Vagina (tissue), 2 donors: ENCODE data around the gene MGST3. TPM values are rescaled to one million over a fixed set of nuclear protein-coding genes. Genes with fewer than 3 reads are reported as not detected.
A peak's percentile ranks its signal among the peaks of the same experiment; 100 is the strongest.

Source experiments
- DNase-seq, 2 donors: peaks; one replicate each; pipeline ENCODE4 v3.0.0-alpha.2; 2017; ENCODE audit errors: extremely low spot score in 2 of 2
- H3K27ac ChIP-seq: fragments of 200-600 bp; sonication (generic); one replicate; pipeline ENCODE4 v1.5.1; 2019
- H3K27me3 ChIP-seq: fragments of 200-600 bp; sonication (generic); one replicate; pipeline ENCODE4 v1.5.1; 2019
- H3K36me3 ChIP-seq, 2 donors: fragments of 200-600 bp; sonication (generic); one replicate each; pipeline ENCODE4 v1.5.1; 2017 to 2019
- H3K4me1 ChIP-seq: fragments of 200-600 bp; sonication (generic); one replicate; pipeline ENCODE4 v1.5.1; 2019
- H3K4me3 ChIP-seq, 2 donors: fragments of 200-600 bp; sonication (generic); 1 replicate in 1 of 2; 2 replicates in 1 of 2; pipeline ENCODE4 v1.5.1; 2016 to 2019
- H3K9me3 ChIP-seq: fragments of 200-600 bp; sonication (generic); one replicate; pipeline ENCODE4 v1.5.1; 2019
- POLR2A ChIP-seq, 2 donors: fragments of 450-650 bp; IDR thresholded peaks; one replicate each; pipeline ENCODE4 v1.6.1; 2017; ENCODE audit warnings: antibody characterized with exemption in 2 of 2, mild to moderate bottlenecking in 2 of 2, moderate library complexity in 2 of 2
- POLR2AphosphoS5 ChIP-seq, 2 donors: sonication (generic); formaldehyde crosslinking; IDR thresholded peaks; one replicate each; pipeline ENCODE4 v1.9.0; 2017; ENCODE audit warnings: antibody characterized with exemption in 2 of 2, mild to moderate bottlenecking in 2 of 2, low read depth in 1 of 2; ENCODE audit not compliant: insufficient read depth in 1 of 2
- intact Hi-C: fragments of 100-400 bp; cut with DNase I; formaldehyde crosslinking; loops from one replicate; pipeline ENCODE4 v1.15.1; 2023
- total RNA-seq: library from RNA; depleted of rRNA; stranded (reverse); fragments of >200 nt; gene quantifications from one replicate; pipeline ENCODE4 v1.2.3, GENCODE V29; 2016
- TF ChIP-seq, protein P1 (sequence below), 3 experiments: fragments of 450-650 bp in 2 of 3; fragments of 200-600 bp in 1 of 3; sonication (generic) in 1 of 3; IDR thresholded peaks; one replicate each; pipeline ENCODE4 v1.5.1; 2017 to 2019; ENCODE audit warnings: antibody characterized with exemption in 3 of 3, mild to moderate bottlenecking in 2 of 3, moderate library complexity in 2 of 3

The MGST3 gene
- total RNA-seq, 1 donor from 2014 or later: 176 TPM

GRCh38 chr1:165595246-165595938 is 35.6 kb upstream of the MGST3 start:
- Histone ChIP-seq H3K27me3 (no peaks in the 10 kb centered on the region), H3K9me3 (no peaks in the 10 kb centered on the region), H3K4me3 (no peak overlapping the region), H3K36me3 (no peaks in the 10 kb centered on the region), H3K4me1 (peaks cover 11% of the 10 kb centered on the region), H3K27ac (no peak overlapping the region)
- no peak for TF ChIP-seq POLR2A (IDR thresholded peaks at IDR 0.05)
- no peak for DNase-seq
- intact Hi-C loops: no loop called here

GRCh38 chr1:165597883-165598675 is 33.0 kb upstream of the MGST3 start:
- DNase-seq: peak in 1 of 2 donors; percentile 98
- Histone ChIP-seq H3K27ac (peak overlapping the region; percentile 86), H3K36me3 (no peaks in the 10 kb centered on the region), H3K9me3 (no peaks in the 10 kb centered on the region), H3K4me1 (peaks cover 11% of the 10 kb centered on the region), H3K4me3 (peak overlapping the region; percentile 39 to 62), H3K27me3 (no peaks in the 10 kb centered on the region)
- intact Hi-C loops: no loop called here
- TF ChIP-seq, protein P1, sequence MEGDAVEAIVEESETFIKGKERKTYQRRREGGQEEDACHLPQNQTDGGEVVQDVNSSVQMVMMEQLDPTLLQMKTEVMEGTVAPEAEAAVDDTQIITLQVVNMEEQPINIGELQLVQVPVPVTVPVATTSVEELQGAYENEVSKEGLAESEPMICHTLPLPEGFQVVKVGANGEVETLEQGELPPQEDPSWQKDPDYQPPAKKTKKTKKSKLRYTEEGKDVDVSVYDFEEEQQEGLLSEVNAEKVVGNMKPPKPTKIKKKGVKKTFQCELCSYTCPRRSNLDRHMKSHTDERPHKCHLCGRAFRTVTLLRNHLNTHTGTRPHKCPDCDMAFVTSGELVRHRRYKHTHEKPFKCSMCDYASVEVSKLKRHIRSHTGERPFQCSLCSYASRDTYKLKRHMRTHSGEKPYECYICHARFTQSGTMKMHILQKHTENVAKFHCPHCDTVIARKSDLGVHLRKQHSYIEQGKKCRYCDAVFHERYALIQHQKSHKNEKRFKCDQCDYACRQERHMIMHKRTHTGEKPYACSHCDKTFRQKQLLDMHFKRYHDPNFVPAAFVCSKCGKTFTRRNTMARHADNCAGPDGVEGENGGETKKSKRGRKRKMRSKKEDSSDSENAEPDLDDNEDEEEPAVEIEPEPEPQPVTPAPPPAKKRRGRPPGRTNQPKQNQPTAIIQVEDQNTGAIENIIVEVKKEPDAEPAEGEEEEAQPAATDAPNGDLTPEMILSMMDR (IDR thresholded peaks at IDR 0.05): no peak
- TF ChIP-seq POLR2AphosphoS5 (IDR thresholded peaks at IDR 0.05; ENCODE audit: insufficient read depth in 1 of 2, low read depth in 1 of 2) (peak; percentile 85 to 91), POLR2A (IDR thresholded peaks at IDR 0.05) (no peak)

DNA sequence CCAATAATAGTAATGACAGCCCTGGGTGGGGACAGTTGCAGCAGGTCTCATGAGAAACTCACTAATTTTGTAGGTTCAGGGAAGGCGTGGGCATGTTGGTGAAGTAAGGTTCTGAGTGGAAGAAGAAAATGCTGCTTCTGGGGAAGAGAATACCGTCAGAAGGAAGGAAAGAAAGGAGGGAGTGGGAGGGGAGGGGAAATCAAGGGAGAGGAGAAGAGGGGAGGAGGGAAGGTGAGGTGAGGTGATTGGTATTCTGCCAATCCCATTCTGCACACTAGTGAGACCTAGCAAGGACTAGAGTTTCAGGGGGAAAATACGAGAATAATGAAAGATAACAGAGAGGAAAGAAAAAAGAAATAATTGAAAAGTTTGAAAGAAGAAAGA is 32.4 kb upstream of the MGST3 start:
- TF ChIP-seq POLR2AphosphoS5 (IDR thresholded peaks at IDR 0.05; ENCODE audit: insufficient read depth in 1 of 2, low read depth in 1 of 2) (no peak), POLR2A (IDR thresholded peaks at IDR 0.05) (no peak)
- intact Hi-C loops: no loop called here
- H3K4me1 ChIP-seq: peaks cover 11% of the 10 kb centered on the region
- no peaks in the 10 kb centered on the region for H3K36me3 ChIP-seq
- no peaks in the 10 kb centered on the region for H3K27me3 ChIP-seq
- peak overlapping the region; percentile 86 for H3K27ac ChIP-seq
- H3K9me3 ChIP-seq: no peaks in the 10 kb centered on the region
- H3K4me3 ChIP-seq: peak overlapping the region; percentile 39 to 62
- no peak for DNase-seq

- no peaks in the 10 kb centered on the region for H3K27me3 ChIP-seq
- H3K27ac ChIP-seq: no peak overlapping the region
- TF ChIP-seq POLR2AphosphoS5 (IDR thresholded peaks at IDR 0.05; ENCODE audit: insufficient read depth in 1 of 2, low read depth in 1 of 2): no peak
- no peak for TF ChIP-seq POLR2A (IDR thresholded peaks at IDR 0.05)
- TF ChIP-seq, protein P1 (IDR thresholded peaks at IDR 0.05): no peak
- intact Hi-C loops: loop anchor here (5.0 kb wide), 1 partner anchor 317 kb away; no protein-coding TSS in a partner anchor
- H3K4me1 ChIP-seq: peaks cover 11% of the 10 kb centered on the region
- no peak for DNase-seq
- H3K36me3 ChIP-seq: no peaks in the 10 kb centered on the region
- no peaks in the 10 kb centered on the region for H3K9me3 ChIP-seq
- no peak overlapping the region for H3K4me3 ChIP-seq
Observed at GRCh38 chr1:165600793-165601192, 30.2 kb upstream of the MGST3 start.

DNA sequence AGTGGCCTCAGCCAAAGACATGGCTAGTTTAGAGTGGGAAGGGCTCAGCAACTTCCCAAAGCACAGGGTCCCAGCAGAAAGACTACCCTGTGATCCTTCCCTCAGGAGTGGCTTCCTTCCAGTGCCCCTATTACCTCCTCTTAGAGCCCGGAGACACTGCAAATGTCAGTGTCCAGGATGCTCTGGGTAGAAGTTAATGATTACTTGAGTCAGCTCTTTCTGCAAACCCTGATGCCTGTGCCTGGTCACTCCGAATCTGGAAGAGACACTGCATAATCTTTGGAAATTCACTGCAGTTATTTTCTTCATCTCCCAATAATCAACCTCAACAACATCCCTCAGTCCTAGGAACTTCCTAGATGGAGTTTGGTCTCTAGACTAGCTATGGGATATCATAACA is 27.2 kb upstream of the MGST3 start:
- intact Hi-C loops: loop anchor here (5.0 kb wide), 1 partner anchor 313 kb away; no protein-coding TSS in a partner anchor
- no peak overlapping the region for H3K27ac ChIP-seq
- no peak overlapping the region for H3K4me3 ChIP-seq
- no peaks in the 10 kb centered on the region for H3K27me3 ChIP-seq
- no peaks in the 10 kb centered on the region for H3K4me1 ChIP-seq
- no peak for DNase-seq
- H3K9me3 ChIP-seq: no peaks in the 10 kb centered on the region
- TF ChIP-seq, protein P1 (IDR thresholded peaks at IDR 0.05): no peak
- TF ChIP-seq POLR2AphosphoS5 (IDR thresholded peaks at IDR 0.05; ENCODE audit: insufficient read depth in 1 of 2, low read depth in 1 of 2) (no peak), POLR2A (IDR thresholded peaks at IDR 0.05) (no peak)
- H3K36me3 ChIP-seq: no peaks in the 10 kb centered on the region
